ENCODE measurements around the gene MOSMO.

Gene MOSMO

DNA sequence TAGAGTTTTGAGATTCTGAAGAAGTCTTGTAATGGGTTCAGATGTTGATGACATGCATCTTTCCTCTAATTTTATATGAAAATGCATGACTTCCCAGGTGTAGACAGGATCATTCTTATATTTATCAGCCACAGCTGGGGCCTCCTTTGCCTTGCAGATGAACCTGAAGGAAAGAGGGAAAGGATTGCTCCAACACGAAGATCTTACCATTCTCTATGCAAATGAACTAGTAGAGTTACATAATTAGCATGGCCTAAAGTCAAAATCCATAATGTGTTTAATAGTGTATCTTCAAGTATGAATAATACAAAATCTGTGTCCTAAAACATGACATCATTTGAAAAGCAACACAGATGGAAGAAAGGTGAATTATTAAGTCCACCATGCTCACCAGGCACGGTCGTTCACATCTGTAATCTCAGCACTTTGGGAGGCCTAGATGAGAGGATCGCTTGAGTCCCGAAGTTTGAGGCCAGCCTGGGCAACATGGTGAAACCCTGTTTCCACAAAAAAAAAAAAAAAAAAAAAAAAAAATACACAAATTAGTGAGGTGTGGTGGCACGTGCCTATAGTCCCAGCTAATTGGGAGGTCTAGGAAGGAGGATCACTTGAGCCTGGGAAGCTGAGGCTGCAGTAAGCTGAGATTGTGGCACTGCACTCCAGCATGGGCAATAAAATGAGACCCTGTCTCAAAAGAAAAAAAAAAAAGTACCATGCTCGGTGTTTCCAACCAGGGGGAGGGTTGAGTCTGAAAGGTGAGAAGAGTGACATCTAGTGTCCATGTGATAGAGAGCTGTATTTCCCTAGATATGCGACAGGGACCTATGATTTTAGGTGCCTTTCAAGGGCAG, 90.7 kb downstream of the MOSMO start:
- Histone ChIP-seq H3K27ac (ENCODE audit: low read depth, low read length) (no peak overlapping the region), H3F3A (ENCODE audit: control insufficient read depth, insufficient read depth) (no peaks in the 10 kb centered on the region), H3K27me3 (ENCODE audit: control insufficient read depth, low read length) (peaks cover 12% of the 10 kb centered on the region), H3K4me2 (ENCODE audit: low read length) (peak overlapping the region; percentile 37), H3K79me2 (ENCODE audit: control insufficient read depth, low read length) (no peaks in the 10 kb centered on the region), H4K20me1 (ENCODE audit: control insufficient read depth, insufficient read depth, low read depth, low read length) (no peaks in the 10 kb centered on the region), H3K4me3 (ENCODE audit: low read length) (no peak overlapping the region), H3K9me3 (ENCODE audit: control insufficient read depth, insufficient read depth, low read length) (no peaks in the 10 kb centered on the region), H3K9me2 (replicated peaks; ENCODE audit: control insufficient read depth, low read length) (no peaks in the 10 kb centered on the region), H3K36me3 (ENCODE audit: control insufficient read depth, low read length) (no peaks in the 10 kb centered on the region), H3K4me1 (ENCODE audit: control insufficient read depth, low read length) (peaks cover 2% of the 10 kb centered on the region; the same call in 1 of the 2 replicates)
- no peak for TF ChIP-seq EZH2phosphoT487 (IDR thresholded peaks at IDR 0.05; ENCODE audit: borderline replicate concordance, low read length)
- TF ChIP-seq, protein P1, sequence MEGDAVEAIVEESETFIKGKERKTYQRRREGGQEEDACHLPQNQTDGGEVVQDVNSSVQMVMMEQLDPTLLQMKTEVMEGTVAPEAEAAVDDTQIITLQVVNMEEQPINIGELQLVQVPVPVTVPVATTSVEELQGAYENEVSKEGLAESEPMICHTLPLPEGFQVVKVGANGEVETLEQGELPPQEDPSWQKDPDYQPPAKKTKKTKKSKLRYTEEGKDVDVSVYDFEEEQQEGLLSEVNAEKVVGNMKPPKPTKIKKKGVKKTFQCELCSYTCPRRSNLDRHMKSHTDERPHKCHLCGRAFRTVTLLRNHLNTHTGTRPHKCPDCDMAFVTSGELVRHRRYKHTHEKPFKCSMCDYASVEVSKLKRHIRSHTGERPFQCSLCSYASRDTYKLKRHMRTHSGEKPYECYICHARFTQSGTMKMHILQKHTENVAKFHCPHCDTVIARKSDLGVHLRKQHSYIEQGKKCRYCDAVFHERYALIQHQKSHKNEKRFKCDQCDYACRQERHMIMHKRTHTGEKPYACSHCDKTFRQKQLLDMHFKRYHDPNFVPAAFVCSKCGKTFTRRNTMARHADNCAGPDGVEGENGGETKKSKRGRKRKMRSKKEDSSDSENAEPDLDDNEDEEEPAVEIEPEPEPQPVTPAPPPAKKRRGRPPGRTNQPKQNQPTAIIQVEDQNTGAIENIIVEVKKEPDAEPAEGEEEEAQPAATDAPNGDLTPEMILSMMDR (IDR thresholded peaks at IDR 0.05; ENCODE audit: low read depth, low read length, poor library complexity, severe bottlenecking): peak; percentile 78

DNA sequence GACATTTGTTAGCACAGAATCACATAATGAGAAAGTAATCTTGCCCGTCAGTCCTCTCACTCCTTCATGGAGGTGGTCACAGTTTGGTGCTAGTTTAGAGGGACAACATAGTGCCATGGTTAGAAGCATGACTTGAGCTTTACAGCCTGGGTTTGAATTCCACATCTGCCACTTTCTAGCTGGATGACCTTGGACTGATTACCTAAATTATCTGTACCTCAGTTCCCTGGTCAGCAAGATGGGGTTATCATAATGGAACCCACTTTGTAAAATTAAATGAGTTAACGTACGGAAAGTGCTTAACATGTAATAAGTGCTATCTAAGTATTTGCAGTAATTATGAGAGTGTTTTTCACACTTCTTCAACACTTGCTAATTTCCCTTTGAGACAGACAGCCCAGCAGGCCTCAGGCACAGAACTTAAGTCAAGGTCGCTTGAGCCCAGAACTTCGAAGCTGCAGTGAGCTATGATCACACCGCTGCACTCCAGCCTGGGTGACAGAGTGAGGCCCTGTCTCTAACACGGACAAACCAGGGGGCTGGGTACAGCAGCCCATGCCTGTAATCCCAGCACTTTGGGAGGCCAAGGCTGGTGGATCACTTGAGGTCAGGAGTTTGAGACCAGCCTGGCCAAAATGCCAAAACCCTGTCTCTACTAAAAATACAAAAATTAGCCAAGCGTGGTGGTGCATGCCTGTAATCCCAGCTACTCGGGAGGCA, 91.5 kb downstream of the MOSMO start:
- Histone ChIP-seq H3K4me1 (ENCODE audit: control insufficient read depth, low read length) (peaks cover 2% of the 10 kb centered on the region; the same call in 1 of the 2 replicates), H3K27ac (ENCODE audit: low read depth, low read length) (no peak overlapping the region), H3K9me2 (replicated peaks; ENCODE audit: control insufficient read depth, low read length) (no peaks in the 10 kb centered on the region), H3K9me3 (ENCODE audit: control insufficient read depth, insufficient read depth, low read length) (no peaks in the 10 kb centered on the region), H4K20me1 (ENCODE audit: control insufficient read depth, insufficient read depth, low read depth, low read length) (no peaks in the 10 kb centered on the region), H3K79me2 (ENCODE audit: control insufficient read depth, low read length) (no peaks in the 10 kb centered on the region), H3K27me3 (ENCODE audit: control insufficient read depth, low read length) (peaks cover 12% of the 10 kb centered on the region), H3K36me3 (ENCODE audit: control insufficient read depth, low read length) (no peaks in the 10 kb centered on the region), H3K4me3 (ENCODE audit: low read length) (no peak overlapping the region), H3K4me2 (ENCODE audit: low read length) (no peak overlapping the region), H3F3A (ENCODE audit: control insufficient read depth, insufficient read depth) (no peaks in the 10 kb centered on the region)
- TF ChIP-seq, protein P1 (IDR thresholded peaks at IDR 0.05; ENCODE audit: low read depth, low read length, poor library complexity, severe bottlenecking): no peak
- TF ChIP-seq EZH2phosphoT487 (IDR thresholded peaks at IDR 0.05; ENCODE audit: borderline replicate concordance, low read length): no peak

DNA sequence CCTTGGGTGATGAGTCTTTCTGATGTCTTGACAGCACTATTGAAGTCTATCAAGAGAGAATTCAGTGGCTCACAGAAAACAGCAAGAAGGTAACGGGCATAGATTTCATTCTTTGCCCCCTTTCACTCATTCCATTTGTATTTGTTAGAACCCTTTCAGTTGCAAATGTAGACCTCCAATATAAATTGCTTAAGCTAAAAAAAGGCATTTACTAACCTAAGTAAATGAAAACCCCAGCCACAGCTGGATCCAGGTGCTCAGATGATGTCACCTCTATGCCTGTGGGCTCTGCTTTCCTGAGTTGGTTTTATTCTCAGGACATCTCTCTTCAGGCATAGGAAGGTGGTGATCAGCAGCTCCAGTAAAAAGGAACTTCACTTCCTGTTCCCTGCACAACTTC, 95.5 kb downstream of the MOSMO start:
- peaks cover 2% of the 10 kb centered on the region; the same call in 1 of the 2 replicates for H3K4me1 ChIP-seq (ENCODE audit: control insufficient read depth, low read length)
- H3K36me3 ChIP-seq (ENCODE audit: control insufficient read depth, low read length): no peaks in the 10 kb centered on the region
- H3K79me2 ChIP-seq (ENCODE audit: control insufficient read depth, low read length): no peaks in the 10 kb centered on the region
- no peaks in the 10 kb centered on the region for H4K20me1 ChIP-seq (ENCODE audit: control insufficient read depth, insufficient read depth, low read depth, low read length)
- TF ChIP-seq EZH2phosphoT487 (IDR thresholded peaks at IDR 0.05; ENCODE audit: borderline replicate concordance, low read length): no peak
- TF ChIP-seq, protein P1 (IDR thresholded peaks at IDR 0.05; ENCODE audit: low read depth, low read length, poor library complexity, severe bottlenecking): no peak
- no peak overlapping the region for H3K27ac ChIP-seq (ENCODE audit: low read depth, low read length)
- peaks cover 13% of the 10 kb centered on the region for H3K27me3 ChIP-seq (ENCODE audit: control insufficient read depth, low read length)
- H3F3A ChIP-seq (ENCODE audit: control insufficient read depth, insufficient read depth): no peaks in the 10 kb centered on the region
- no peak overlapping the region for H3K4me2 ChIP-seq (ENCODE audit: low read length)
- H3K9me3 ChIP-seq (ENCODE audit: control insufficient read depth, insufficient read depth, low read length): no peaks in the 10 kb centered on the region
- no peaks in the 10 kb centered on the region for H3K9me2 ChIP-seq (replicated peaks; ENCODE audit: control insufficient read depth, low read length)
- H3K4me3 ChIP-seq (ENCODE audit: low read length): no peak overlapping the region
